GM21529 (cell line): ENCODE measurements around the gene ZMYM4.
"Not testable (repeated sequence)": the region's sequence is repeated elsewhere in the genome, so short reads cannot be mapped to it uniquely, and the experiment has no call there.

Experiments
- ATAC-seq: cut with Tn5 transposase; IDR thresholded peaks from one replicate; pipeline ENCODE4 v1.9.1; 2021; ENCODE audit not compliant: unreplicated experiment

Gene ZMYM4

DNA sequence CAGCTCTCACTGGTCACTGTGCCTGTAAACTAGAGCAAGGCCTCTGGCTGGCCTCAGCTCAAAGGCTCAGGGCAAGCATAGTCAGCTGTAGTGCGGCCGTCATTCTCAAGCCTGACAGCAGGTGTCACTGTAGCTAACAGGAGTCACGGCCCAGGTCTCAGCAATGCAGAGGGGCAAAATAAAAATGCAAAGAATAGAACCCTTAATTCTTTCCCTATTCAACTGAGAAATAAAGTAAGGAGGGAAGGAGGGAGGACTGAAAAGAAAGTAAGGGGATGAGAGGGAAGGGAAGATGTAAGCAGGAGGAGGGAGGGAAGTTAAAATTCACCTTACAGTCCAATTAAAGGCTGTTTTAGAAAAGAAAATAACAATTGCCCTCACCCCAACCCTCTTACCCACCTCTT, 182.6 kb downstream of the ZMYM4 start:
- ATAC-seq = no peak

DNA sequence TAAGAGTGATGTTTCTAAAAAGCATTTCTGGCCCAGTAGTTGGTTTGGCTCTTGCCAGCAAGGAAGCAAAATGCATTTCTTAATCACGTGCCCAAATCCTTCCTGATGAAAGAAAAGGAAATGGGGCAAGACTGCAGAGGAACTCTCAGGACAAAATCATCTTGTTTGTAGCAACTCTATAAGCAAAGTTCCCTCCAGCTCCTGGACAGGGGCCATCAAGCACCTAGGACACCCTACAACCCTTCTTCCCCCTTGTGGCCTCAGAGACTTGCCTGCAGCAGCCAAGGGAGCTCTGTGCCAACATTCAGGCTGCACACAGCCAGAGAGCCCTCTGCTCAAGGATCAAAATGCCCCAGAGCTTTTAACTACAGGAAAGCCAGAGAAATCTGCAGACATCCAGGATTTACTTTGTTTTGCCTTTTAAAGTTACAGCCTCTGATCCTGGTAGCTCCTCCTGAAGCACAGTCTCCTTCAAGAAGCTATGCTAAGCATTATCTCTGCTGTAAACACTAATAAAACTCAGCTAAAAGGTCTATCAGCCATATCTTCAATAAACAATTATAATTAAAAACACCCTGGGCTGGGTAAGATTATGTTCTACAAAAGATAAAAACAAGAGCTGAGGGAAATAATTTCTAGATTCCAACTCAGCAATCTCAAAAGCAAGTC, 183.7 kb downstream of the ZMYM4 start:
- no peak for ATAC-seq

DNA sequence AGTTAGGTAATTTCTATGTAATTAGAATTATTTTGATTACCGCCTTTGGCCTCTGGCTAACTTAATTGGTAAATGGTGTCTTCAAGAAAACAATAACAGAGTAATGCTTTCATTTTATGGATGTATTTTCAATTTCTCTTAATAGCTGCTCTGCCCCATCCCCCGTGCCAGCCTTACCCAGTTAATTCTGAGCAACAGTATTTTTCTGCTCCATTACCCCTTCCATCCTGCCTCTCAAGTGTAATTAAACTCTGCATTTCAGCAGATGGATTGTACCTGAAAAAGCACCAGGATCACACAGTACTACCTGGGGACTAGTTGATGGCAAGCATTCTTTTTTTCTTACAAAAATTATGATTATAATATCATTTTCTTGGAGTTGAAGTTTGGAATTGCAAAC, 184.5 kb downstream of the ZMYM4 start:
- no peak for ATAC-seq

DNA sequence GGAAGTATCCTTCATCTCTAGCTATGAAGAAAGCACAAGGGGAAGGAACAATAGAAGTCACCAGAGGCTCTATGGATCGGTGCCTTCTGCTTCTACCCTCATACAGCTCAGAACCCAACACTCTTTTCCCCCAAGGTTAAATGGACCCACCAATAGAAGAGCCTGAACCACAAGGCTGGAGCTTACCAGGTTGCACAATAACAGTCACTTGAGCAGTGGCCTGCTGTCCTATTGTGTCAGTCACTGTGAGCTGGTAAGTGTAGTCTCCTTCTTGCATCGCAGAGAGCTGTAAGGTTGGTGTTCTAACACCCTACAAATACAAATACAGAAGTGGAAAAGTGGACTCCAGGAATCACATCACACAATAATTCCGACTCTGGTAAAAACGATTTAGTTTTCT, 185.7 kb downstream of the ZMYM4 start:
- ATAC-seq = no peak

DNA sequence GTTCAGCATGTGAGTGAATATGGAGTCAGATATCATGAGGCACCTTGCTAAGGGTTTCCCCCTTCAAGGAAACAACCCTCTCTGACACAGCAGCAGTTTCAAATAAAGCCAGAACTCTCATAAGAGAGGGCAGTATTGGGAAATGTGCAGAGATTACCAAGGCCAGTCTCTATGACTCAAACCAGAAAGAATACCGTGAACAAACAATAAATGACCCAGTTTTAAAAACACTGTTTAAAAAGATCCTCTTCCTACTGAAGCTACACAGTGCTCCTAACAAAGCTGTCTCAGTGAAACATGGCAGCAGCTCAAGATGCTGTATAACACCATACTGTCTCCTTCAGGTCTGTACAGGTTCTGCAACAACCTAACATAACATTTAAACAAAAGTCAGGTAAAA, 186.1 kb downstream of the ZMYM4 start:
- ATAC-seq = no peak

DNA sequence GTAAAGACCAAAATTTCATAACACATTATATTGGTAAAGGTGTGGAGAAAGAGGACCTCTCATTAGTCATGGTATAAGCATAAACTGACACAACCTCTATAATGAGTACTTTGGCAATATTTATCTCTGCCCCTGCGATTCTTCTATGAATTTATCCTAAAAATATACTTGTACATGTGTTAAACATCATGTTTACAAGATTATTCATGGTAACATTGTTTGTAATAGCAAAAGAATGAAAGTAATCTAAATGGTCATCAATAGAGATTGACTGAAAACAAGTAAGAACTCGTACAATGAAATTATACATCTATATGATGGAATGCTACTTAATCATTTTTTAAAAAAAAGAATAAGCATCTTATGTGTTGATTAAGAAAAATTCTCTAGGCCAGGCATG, 192.3 kb downstream of the ZMYM4 start:
- no peak for ATAC-seq

DNA sequence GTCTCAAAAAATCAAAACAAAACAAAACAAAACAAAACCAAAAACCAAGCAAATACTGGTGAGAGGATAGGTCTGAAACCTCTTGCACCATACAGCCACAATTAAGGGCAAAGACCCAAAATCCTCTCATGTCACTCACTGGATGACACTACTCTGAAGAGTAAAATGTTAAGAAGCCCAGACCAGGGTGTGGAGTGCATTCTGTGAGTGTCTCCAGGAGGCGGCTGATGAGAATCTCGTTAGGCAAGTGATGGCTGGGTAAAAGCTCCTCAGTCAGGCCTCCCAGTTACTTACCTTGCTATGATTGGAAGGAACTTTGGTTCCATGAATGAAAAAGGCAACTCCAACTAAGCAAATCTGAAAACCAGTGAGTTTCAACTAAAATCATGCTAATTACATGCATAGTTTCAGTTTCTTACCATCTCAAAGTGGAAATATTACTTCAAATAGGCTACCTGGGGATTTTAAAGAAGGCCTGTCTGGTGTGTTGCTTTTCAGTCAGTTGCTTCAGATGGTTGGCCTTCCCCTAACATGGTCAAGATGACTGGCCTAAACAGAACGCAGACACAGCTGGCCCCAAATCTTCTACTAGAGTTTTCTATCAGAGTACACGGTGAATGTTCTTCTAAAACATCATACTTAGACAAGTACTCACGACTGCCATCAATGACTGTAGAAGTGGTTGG, 193.6 kb downstream of the ZMYM4 start:
- ATAC-seq = no peak

DNA sequence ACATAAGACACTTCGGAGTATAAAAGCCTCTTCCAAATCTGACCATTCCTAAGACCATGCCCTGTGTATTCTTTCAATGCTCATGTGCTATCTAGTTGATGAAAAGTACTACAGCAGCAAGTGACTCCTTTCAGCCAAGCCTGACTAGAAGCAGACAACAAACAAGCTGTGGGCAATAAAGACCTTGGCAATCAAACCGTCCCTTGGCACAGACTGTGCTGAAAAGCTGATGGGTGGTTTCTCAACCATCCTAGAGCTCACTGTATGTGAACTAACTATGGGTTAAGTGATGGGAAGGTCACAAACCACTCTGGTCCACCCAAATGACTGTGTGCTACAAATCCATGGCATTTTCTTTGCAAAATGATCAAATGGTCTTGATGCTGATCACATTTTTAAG, 194.7 kb downstream of the ZMYM4 start:
- ATAC-seq = no peak

DNA sequence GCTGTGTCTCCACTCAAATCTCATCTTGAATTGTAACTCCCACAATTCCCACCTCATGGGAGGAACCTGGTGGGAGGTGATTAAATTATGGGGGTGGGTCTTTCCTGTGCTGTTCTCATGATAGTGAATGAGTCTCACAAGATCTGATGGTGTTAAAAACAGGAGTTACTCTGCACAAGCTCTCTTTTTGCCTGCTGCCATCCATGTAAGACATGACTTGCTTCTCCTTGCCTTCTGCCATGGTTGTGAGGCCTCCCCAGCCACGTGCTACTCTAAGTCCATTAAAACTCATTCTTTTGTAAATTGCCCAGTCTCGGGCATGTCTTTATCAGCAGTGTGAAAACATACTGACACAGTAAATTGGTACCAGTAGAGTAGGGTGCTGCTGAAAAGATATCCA, 195.2 kb downstream of the ZMYM4 start:
- ATAC-seq = not testable (repeated sequence)

DNA sequence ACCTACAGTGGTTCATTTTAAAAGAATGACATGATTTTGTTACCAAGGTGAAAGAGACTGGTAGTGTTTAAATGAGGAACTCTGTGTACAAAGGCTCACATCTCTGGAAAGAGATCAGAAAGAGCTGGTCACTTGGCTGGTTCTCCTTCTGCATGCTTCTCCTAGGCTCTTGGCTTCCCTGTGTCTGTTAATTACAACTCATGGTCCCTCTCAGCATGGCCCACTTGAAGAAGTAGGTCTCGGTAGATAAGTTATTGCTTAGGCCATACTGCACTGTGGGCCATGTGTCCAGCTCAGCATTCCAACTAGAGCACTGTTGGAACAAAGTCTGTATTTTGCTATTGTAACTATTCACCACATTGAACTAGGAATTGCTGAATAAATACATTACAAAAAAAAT, 197.6 kb downstream of the ZMYM4 start:
- no peak for ATAC-seq

DNA sequence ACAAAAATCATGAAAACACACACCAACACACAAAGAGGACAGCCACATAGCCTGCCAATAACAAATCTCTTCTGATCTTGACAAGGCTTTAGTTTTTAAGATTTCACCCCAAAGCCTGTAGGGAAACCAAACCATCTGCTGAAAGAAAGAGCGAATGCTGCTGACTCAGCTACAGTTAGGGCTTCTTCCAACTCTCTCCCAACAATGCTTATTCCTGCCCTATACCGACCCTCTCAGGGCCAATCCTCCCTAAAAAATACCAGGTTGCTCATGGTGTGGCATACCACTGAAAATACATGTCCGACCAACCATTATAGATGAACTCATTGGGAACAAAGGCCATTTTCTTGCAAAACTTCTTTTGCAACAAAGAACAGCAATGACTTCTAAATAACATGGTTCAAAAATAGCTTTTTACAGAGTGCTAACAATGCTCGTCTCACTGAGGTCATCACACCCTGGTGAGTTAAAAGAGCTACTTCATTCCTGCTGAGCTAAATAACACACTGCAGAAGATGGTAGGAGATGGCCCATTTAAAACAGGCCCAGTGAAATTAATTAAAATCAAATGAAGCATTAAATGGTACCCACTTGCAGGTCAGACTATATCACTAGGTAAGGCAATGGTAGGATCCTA, 202.6 kb downstream of the ZMYM4 start:
- ATAC-seq = no peak
